ENCODE measurements around the gene RDM1. TPM values are rescaled to one million over a fixed set of nuclear protein-coding genes. Genes with fewer than 3 reads are reported as not detected.

RDM1 gene
- polyA plus RNA-seq, 1 of the 3 experiments (the other 2 are of a cell fraction): 1.8 TPM

GRCh38 chr17:35927714-35928113 is 2.9 kb downstream of the RDM1 start:
- Histone ChIP-seq H3K4me3 (ENCODE audit: low read depth in 2 of 2, low read length in 1 of 2) (no peak overlapping the region), H3K27ac (ENCODE audit: low read depth in 2 of 2, low read length in 1 of 2) (no peak overlapping the region), H3K9me2 (no peaks in the 10 kb centered on the region), H3K79me2 (ENCODE audit: insufficient read depth) (no peaks in the 10 kb centered on the region), H3K36me3 (replicated peaks in 1 of 2; ENCODE audit: control insufficient read depth in 1 of 2, insufficient read depth in 2 of 2, low read length in 1 of 2) (no peaks in the 10 kb centered on the region), H3K27me3 (ENCODE audit: insufficient read depth) (no peaks in the 10 kb centered on the region), H3K9me3 (no peaks in the 10 kb centered on the region), H4K20me1 (ENCODE audit: insufficient read depth) (no peaks in the 10 kb centered on the region), H3F3A (replicated peaks; ENCODE audit: insufficient read depth) (peaks cover 5% of the 10 kb centered on the region), H2AFZ (ENCODE audit: low read depth) (no peak overlapping the region), H3K4me2 (no peak overlapping the region), H3K4me1 (ENCODE audit: control insufficient read depth in 1 of 2, insufficient read depth in 2 of 2, low read depth in 1 of 2, low read length in 1 of 2) (peaks cover 3 to 8% of the 10 kb centered on the region in 2 experiments; a peak in 2 of 4 replicates), H3K9ac (no peak overlapping the region)
- CTCF ChIA-PET: interaction anchor here (1.2 kb wide), 1 partner anchor 12 kb away, joined by 3 read pairs; no protein-coding TSS in a partner anchor
- TF ChIP-seq FOXJ3 (CRISPR knock-in tag; IDR thresholded peaks at IDR 0.05): no peak
- TF ChIP-seq REST (IDR thresholded peaks at IDR 0.05; ENCODE audit: low read depth, low read length): no peak
- no peak for TF ChIP-seq RXRA (IDR thresholded peaks at IDR 0.05; ENCODE audit: borderline replicate concordance, low read depth)
- TF ChIP-seq RAD21 (IDR thresholded peaks at IDR 0.05; ENCODE audit: low read length): no peak
- TF ChIP-seq RCOR1 (IDR thresholded peaks at IDR 0.05; ENCODE audit: low read length): no peak
- TF ChIP-seq TEAD4 (IDR thresholded peaks at IDR 0.05; ENCODE audit: borderline replicate concordance, insufficient read depth): no peak
- no peak for TF ChIP-seq YY1 (IDR thresholded peaks at IDR 0.05; ENCODE audit: low read depth)
- no peak for DNase-seq
- POLR2A ChIA-PET: no interaction called here

GRCh38 chr17:35923609-35924114 is 6.9 kb downstream of the RDM1 start:
- ChIA-PET CTCF (interaction anchor here (0.7 kb wide), 1 partner anchor 115 kb away, joined by 3 read pairs; no protein-coding TSS in a partner anchor), POLR2A (no interaction called here)
- Histone ChIP-seq H3K9me3 (no peaks in the 10 kb centered on the region), H3K27me3 (ENCODE audit: insufficient read depth) (no peaks in the 10 kb centered on the region), H3K4me3 (ENCODE audit: low read depth in 2 of 2, low read length in 1 of 2) (no peak overlapping the region), H3K9me2 (no peaks in the 10 kb centered on the region), H2AFZ (ENCODE audit: low read depth) (no peak overlapping the region), H4K20me1 (ENCODE audit: insufficient read depth) (no peaks in the 10 kb centered on the region), H3F3A (replicated peaks; ENCODE audit: insufficient read depth) (peaks cover 5% of the 10 kb centered on the region), H3K4me1 (ENCODE audit: control insufficient read depth in 1 of 2, insufficient read depth in 2 of 2, low read depth in 1 of 2, low read length in 1 of 2) (no peaks in the 10 kb centered on the region), H3K4me2 (no peak overlapping the region), H3K9ac (no peak overlapping the region), H3K79me2 (ENCODE audit: insufficient read depth) (no peaks in the 10 kb centered on the region), H3K27ac (ENCODE audit: low read depth in 2 of 2, low read length in 1 of 2) (no peak overlapping the region), H3K36me3 (replicated peaks in 1 of 2; ENCODE audit: control insufficient read depth in 1 of 2, insufficient read depth in 2 of 2, low read length in 1 of 2) (no peaks in the 10 kb centered on the region)
- TF ChIP-seq USF1 (IDR thresholded peaks at IDR 0.05; ENCODE audit: borderline replicate concordance, low read depth) (no peak), EP300 (IDR thresholded peaks at IDR 0.05; ENCODE audit: borderline replicate concordance in 1 of 2, low read depth in 1 of 2, low read length in 1 of 2) (no peak), IRF3 (IDR thresholded peaks at IDR 0.05; ENCODE audit: low read depth, low read length) (no peak), POLR2AphosphoS5 (IDR thresholded peaks at IDR 0.05; ENCODE audit: low read depth, low read length) (no peak), RAD21 (IDR thresholded peaks at IDR 0.05; ENCODE audit: low read length) (no peak), YY1 (IDR thresholded peaks at IDR 0.05; ENCODE audit: low read depth) (no peak), RFX5 (IDR thresholded peaks at IDR 0.05; ENCODE audit: low read length) (no peak), USF2 (IDR thresholded peaks at IDR 0.05; ENCODE audit: borderline replicate concordance, low read depth, low read length) (no peak), TAF1 (IDR thresholded peaks at IDR 0.05; ENCODE audit: borderline replicate concordance, low read depth, low read length) (no peak), NFIC (IDR thresholded peaks at IDR 0.05; ENCODE audit: borderline replicate concordance) (no peak)
- 95% methylated on average over 6 of the region's 6 CpGs for WGBS (ENCODE audit: low lambda C conversion rate)
- no peak for DNase-seq
